Measurements from ENCODE around the gene FHIT.

GRCh38 chr3:60703956-60704736, 547.1 kb downstream of the FHIT start:
- TF ChIP-seq CTCF (IDR thresholded peaks at IDR 0.05) (no peak), POLR2A (IDR thresholded peaks at IDR 0.05) (no peak), EP300 (IDR thresholded peaks at IDR 0.05) (no peak)
